ENCODE results near the gene GALNT17.

GALNT17 gene

DNA sequence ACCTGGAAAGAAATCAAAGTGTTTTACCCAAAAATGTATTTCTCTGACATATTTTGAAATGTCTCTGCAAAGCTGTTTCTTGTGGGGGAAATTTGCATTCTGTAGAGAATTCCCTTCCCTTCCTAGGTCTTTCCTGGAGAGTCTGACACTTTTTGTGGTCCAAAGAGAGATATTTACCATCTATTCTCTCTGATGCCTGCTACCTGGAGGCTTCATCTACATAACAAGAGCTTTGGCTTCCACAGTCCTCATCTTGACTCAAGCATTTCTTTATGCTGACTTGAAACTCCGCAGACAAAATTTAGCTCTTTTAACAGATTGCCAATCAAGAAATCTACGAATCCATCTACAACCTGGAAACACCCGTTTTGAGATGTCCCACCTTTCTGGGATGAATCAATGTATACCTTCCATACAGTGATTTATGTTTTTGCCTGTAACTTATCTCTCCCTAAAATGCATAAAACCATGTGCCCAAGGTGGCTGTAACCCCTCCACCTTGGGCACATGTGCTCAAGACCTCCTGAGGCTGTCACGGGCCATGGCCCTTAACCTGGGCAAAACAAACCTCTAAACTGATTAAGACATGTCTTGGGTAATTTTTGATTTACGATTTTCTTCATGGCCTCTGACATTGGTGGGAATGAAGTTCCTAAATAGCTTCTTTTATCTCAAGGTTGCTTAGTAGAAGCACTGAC lies 334.7 kb downstream of the GALNT17 start:
- no peak for DNase-seq

DNA sequence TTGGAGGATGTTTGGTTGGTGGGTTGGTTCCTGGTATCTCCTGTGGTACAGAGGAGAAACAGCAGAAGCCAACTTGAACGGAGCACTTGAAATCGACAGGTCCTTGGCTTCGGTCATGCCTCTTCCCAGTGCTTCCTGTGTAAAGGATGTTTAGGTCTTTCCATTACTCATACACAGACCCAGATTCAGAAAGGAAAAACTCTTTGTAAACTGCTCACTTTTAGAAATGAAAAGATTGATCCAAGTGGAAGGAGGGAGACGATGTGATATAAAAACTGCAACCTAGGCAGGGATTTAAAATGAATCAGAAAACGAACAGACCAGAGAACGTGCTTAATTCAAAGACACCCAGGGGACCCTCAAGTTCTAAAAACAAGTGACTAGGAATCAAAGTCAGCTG lies 338.4 kb downstream of the GALNT17 start:
- DNase-seq, result no peak

DNA sequence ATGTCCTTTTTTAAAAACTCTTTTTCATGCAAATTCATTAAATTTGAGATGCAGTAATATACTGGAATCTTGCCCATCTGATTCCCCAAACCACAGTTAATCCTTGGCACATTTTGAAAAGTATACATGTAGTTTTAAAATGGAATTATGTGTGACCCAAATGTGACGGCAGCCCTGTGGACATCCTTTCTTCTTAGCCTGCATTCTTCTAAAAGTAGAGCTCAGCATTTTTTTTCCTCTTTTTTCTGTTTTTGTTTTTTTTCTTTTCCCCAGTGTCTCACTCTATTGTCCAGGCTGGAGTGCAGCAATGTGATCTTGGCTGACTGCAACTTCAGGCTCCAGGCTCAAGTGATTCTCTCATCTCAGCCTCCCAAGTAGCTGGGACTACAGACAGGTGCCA lies 338.9 kb downstream of the GALNT17 start:
- DNase-seq, result no peak

- DNase-seq, result no peak
Measured at GRCh38 chr7:71472962-71473361, 341.0 kb downstream of the GALNT17 start.

DNA sequence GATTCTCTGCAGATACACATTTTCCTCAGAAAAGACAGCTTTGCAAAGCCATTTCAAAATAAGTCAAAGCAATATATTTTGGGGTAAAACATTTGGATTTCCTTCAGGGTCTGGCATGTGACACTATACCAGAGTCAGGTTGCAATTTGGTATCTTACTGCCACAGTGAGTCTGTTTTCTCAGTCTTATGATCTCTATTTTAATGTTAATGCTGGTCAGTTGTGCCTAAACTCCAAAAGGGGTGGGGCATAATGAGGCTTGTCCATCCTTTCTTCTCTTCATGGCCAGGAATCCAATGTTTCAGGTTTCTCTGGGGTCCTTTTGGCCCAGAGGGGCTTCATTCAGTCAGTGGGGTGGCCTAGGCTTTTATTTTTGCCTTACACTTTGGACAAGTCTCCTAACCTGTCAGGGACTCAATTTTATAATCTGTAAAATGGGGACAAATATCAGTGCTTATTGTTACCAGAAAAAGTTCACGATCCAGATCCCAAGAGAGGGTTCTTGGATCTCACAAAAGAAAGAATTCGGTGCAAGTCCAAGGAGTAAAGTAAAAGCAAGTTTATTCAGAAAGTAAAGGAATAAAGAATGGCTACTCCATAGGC lies 341.5 kb downstream of the GALNT17 start:
- no peak for DNase-seq

DNA sequence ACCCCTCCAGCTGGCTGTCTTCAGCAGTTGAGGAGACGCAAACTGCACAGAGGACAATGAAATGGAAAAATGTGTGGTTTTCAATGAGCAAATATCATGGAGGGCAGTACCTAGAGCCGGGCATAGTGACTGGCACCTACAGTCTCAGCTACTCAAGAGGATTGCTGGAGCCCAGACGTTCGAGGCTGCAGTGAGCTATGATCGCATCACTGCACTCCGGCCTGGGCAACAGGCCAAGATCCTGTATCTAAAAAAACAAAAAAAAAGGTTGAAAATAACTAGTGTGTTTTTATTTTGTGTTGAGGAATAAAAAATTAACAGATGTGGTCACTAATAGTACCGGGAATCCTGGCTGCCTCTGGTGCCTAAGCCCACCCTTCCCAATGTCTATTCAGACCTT lies 345.5 kb downstream of the GALNT17 start:
- DNase-seq, result no peak

- no peak for DNase-seq
Measured at GRCh38 chr7:71479231-71479630, 347.3 kb downstream of the GALNT17 start.

GRCh38 chr7:71480791-71481190 lies 348.8 kb downstream of the GALNT17 start:
- no peak for DNase-seq

GRCh38 chr7:71482284-71482683 lies 350.3 kb downstream of the GALNT17 start:
- DNase-seq, result no peak

- DNase-seq, result no peak
Measured at GRCh38 chr7:71484380-71484779, 352.4 kb downstream of the GALNT17 start.

- DNase-seq, result no peak
Measured at GRCh38 chr7:71485586-71485985, 353.6 kb downstream of the GALNT17 start.

GRCh38 chr7:71486414-71486813 lies 354.5 kb downstream of the GALNT17 start:
- no peak for DNase-seq

GRCh38 chr7:71486856-71487628 lies 355.1 kb downstream of the GALNT17 start:
- DNase-seq, result no peak

DNA sequence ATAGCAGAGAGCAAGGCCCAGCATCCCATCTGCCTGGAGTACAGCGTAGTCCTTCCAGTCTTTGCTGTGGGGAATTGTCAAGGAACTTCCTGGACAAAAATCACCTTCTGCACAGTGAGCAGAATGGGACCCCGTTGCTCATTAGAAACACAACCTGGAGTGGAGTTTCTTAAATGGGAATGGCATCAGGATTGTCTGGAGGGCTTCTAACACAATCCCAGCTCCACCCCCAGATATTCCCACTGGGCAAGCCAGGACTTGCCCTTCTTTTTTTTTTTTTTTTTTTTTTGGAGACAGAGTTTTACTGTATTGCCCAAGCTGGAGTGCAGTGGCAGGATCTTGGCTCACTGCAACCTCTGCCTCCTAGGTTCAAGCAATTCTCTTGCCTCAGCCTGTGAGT lies 356.4 kb downstream of the GALNT17 start:
- no peak for DNase-seq

DNA sequence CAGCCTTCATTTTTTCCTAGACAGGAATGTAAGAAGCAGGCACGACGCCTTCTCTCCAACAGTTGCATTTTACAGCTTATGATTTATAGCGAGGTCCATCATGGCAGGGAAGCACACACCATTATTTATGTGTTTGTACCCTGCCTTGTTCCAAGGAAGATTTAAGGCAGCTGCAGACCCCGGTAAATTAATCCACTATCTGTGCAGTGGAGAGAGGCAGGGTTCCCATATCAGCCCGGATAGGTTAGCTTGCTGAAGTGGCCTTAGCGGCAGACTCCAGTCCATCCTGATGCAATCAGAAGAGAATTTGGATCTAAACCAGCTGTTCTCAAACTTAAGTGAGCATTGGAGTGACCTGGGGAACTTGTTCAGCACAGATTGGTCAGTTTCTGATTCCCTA lies 359.4 kb downstream of the GALNT17 start:
- DNase-seq, result no peak

DNA sequence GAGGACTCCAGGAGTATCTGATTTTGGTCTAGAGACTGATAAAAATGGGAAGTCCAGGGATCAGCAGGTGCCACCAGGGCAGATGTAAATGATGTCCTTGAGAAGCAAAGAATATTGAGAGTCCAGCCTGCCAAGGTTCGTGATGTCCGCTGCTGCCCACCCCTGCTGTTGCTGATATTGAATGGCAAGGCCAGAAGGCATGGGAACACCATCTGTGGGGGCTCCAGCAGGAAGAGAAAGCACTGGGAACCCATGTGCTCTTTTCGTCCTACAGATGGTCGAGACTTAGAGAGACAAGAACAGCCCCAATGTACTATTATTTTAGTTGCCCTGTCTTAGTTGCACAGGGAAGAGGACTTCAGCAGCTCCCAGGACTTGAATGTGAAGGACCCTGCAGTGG lies 363.9 kb downstream of the GALNT17 start:
- DNase-seq, result no peak

GRCh38 chr7:71497256-71497946 lies 365.5 kb downstream of the GALNT17 start:
- DNase-seq, result no peak

- DNase-seq, result no peak
Measured at GRCh38 chr7:71498381-71498780, 366.4 kb downstream of the GALNT17 start.

DNA sequence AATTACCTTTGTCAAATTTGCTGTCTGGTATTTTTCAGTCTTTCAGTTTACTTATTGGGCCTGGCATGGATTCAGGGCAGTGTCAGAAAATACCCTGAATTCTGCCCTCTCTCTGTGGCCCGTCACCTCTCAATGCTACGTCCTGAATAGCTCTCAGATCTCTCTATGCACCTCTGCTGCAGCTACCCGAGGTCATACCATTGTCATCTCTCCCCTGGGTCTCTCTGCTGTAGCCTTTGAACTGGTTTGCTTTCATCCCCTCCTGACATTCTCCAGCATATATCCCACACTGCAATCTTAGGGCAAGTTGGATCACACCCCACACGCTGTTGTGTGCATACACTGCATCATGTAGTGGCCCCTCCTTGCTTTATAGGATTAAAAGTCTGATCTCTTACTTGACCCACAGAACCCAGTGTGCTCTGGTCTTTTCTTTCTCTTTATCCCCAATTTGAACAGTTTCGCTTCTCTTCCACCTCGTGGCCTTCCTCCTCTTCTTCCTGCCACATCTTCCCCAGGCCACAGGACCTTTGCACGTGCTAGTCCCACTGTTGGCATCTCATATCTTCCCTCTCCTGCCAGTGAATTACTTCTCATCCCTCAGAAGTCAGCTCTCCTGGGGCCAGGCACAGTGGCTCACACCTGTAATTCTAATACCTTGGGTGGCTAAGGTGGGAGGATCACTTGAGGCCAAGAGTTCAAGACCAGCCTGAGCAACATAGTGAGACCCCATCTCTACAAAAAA lies 372.9 kb downstream of the GALNT17 start:
- no peak for DNase-seq

DNA sequence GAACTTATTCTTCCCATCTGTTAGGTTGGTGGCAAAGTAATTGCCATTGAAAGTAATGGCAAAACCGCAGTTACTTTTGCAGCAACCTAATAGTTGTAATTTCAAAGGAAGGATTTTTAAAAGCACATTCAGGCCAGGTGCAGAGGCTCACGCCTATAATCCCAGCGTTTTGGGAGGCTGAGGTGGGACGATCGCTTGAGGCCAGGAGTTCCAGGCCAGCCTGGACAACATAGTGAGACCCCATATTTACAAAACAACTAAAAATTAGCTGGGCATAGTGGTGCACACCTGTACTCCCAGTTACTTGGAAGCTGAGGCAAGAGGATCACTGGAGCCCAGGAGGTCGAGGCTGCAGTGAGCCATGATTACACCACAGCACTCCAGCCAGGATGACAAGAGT lies 374.9 kb downstream of the GALNT17 start:
- no peak for DNase-seq

- no peak for DNase-seq
Measured at GRCh38 chr7:71507680-71508602, 376.0 kb downstream of the GALNT17 start.

GRCh38 chr7:71509381-71509780 lies 377.4 kb downstream of the GALNT17 start:
- no peak for DNase-seq

Data from CD4-positive, alpha-beta T cell treated with Interferon gamma for 1 hour (primary cell).